BJ (cell line): ENCODE results near the gene ZC3HAV1. TPM values are rescaled to one million over a fixed set of nuclear protein-coding genes. Genes with fewer than 3 reads are reported as not detected.
A peak's percentile ranks its signal among the peaks of the same experiment; 100 is the strongest.

Experiments used
- CTCF ChIA-PET: fragments of 350-600 bp; formaldehyde crosslinking; extraction: SDS; loops from one replicate; lab custom pipeline; 2021; ENCODE audit warnings: antibody characterized with exemption, inconsistent platforms; lab: Yijun Ruan, JAX
- POLR2A ChIA-PET: fragments of 300-600 bp; sonication (Branson Sonifier 250); formaldehyde crosslinking; extraction: SDS; loops from one replicate; lab custom pipeline; 2021; ENCODE audit warnings: antibody characterized with exemption; lab: Charles Lee
- DNase-seq: peaks from one replicate; pipeline ENCODE4 v3.0.0-alpha.2; 2011; ENCODE audit warnings: low read depth
- H3K27me3 ChIP-seq: 2 replicates; pipeline ENCODE4 v1.6.0; 2011; ENCODE audit warnings: low read length; ENCODE audit not compliant: control insufficient read depth, insufficient read depth
- H3K36me3 ChIP-seq: 2 replicates; pipeline ENCODE4 v1.5.1; 2011; ENCODE audit warnings: low read length; ENCODE audit not compliant: control insufficient read depth, insufficient read depth
- H3K4me3 ChIP-seq: 2 replicates; pipeline ENCODE4 v1.5.1; 2011; ENCODE audit warnings: low read depth, mild to moderate bottlenecking, control low read depth, low read length
- polyA plus RNA-seq: library from polyadenylated mRNA; depleted of rRNA; stranded (reverse); fragments of >200 nt; gene quantifications from 2 replicates; pipeline ENCODE4 v1.2.3, GENCODE V29; 2011
- TF ChIP-seq, protein P1 (sequence below): IDR thresholded peaks from 2 replicates; pipeline ENCODE4 v1.5.1; 2011; ENCODE audit warnings: low read depth, mild to moderate bottlenecking, control low read depth, inconsistent platforms, low read length, moderate library complexity; ENCODE audit not compliant: insufficient read depth

Gene ZC3HAV1
- polyA plus RNA-seq, 1 experiment: 21.7 TPM

DNA sequence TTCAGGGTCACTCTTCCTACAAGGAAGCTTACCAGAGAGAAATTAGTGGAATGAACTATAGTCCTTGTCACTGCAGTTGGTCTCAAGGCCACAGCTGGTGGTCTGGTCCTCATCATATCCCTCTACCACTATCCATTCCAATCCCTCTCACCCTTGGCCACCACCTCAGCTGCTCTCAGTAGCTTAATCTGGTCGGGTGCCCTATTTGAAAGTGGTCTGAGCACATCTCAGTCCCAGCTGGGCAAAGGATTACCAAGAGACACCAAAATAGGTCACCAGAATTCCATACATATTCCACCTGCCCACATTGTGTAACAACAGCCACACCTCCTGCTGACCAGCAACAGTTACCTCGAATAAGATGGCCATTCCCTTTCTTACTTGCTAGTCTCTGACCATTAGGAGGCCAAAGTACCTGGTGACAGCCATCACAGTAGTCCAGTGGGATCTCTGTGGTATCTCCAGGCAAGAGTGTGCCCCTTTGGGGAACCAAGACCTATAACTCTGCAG lies 3.3 kb upstream of the ZC3HAV1 start:
- TF ChIP-seq, protein P1, sequence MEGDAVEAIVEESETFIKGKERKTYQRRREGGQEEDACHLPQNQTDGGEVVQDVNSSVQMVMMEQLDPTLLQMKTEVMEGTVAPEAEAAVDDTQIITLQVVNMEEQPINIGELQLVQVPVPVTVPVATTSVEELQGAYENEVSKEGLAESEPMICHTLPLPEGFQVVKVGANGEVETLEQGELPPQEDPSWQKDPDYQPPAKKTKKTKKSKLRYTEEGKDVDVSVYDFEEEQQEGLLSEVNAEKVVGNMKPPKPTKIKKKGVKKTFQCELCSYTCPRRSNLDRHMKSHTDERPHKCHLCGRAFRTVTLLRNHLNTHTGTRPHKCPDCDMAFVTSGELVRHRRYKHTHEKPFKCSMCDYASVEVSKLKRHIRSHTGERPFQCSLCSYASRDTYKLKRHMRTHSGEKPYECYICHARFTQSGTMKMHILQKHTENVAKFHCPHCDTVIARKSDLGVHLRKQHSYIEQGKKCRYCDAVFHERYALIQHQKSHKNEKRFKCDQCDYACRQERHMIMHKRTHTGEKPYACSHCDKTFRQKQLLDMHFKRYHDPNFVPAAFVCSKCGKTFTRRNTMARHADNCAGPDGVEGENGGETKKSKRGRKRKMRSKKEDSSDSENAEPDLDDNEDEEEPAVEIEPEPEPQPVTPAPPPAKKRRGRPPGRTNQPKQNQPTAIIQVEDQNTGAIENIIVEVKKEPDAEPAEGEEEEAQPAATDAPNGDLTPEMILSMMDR: no peak
- no peaks in the 10 kb centered on the region for H3K36me3 ChIP-seq
- no peak overlapping the region for H3K4me3 ChIP-seq
- H3K27me3 ChIP-seq: no peaks in the 10 kb centered on the region
- no peak for DNase-seq
- ChIA-PET CTCF (interaction anchor here (0.9 to 1.0 kb wide), 2 partner anchors 10 to 12 kb away, joined by 3 to 4 read pairs; no protein-coding TSS in a partner anchor), POLR2A (no interaction called here)

DNA sequence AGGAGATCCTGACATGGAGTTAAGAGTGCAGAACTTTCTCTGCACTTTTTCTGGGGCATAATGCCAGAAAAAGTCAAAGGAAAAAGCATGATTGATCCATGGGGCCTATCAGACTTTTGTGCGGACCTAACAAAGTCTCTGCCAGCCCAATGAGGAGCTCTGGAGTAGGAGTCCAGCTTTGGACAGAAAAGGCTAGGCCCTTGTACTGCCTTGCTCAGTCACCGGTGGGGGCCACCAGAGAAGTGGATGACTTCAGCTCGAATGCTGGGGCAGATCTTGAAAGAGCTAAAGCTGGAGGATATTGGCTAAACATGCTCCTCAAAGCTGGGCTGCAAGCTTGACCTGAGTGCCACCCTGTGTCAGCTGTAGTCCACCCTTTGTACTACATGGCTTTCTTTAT lies 2.8 kb upstream of the ZC3HAV1 start:
- no peaks in the 10 kb centered on the region for H3K27me3 ChIP-seq
- CTCF ChIA-PET: interaction anchor here (0.9 to 1.0 kb wide), 2 partner anchors 9 to 12 kb away, joined by 3 to 4 read pairs; no protein-coding TSS in a partner anchor
- POLR2A ChIA-PET: no interaction called here
- no peaks in the 10 kb centered on the region for H3K36me3 ChIP-seq
- TF ChIP-seq, protein P1: no peak
- DNase-seq: no peak
- H3K4me3 ChIP-seq: no peak overlapping the region

DNA sequence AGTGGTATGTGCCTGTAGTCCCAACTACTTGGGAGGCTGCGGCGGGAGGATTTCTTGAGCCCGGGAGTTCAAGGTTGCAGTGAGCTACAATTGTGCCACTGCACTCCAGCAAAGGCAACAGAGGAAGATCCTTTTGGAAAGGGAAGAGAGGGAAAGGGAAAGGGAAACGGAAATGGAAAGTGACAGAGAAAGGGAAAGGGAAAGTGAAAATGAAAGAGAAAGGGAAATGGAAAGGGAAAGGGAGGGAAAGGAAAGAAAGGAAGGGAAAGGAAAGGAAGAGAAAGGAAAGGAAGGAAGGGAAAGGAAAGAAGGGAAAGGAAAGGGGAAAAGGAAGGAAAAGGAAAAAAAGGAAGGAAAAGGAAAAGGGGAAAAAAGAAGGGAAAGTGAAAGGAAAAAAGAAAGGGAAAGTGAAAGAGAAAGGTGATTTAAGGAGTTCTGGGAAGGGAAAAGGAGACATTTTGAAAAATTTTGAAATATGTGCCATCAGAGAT lies 2.3 kb upstream of the ZC3HAV1 start:
- Histone ChIP-seq H3K27me3 (no peaks in the 10 kb centered on the region), H3K4me3 (no peak overlapping the region), H3K36me3 (no peaks in the 10 kb centered on the region)
- TF ChIP-seq, protein P1: no peak
- POLR2A ChIA-PET: no interaction called here
- CTCF ChIA-PET: interaction anchor here (0.9 to 1.0 kb wide), 2 partner anchors 9 to 13 kb away, joined by 3 to 4 read pairs; no protein-coding TSS in a partner anchor
- no peak for DNase-seq

DNA sequence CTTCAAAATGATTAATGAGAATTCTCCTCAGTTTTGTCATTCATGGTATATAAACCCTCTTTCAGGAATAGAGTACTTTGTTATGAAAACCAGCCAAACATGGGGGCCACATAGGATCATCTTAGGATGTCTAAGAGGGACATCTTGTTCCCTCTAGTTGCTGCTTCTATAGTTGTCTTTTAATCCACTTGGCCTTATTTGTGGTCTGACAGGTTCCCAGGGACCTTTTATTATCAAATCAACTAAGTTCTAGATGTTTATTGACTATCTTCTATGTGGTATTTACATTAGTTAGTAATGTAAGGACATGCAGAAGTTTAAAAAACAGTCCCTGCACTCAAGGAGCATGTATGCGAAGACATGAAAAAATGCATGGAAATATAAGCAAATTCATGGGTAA lies 1.6 kb upstream of the ZC3HAV1 start:
- ChIA-PET POLR2A (no interaction called here), CTCF (no interaction called here)
- H3K4me3 ChIP-seq: no peak overlapping the region
- TF ChIP-seq, protein P1: no peak
- no peaks in the 10 kb centered on the region for H3K27me3 ChIP-seq
- DNase-seq: no peak
- no peaks in the 10 kb centered on the region for H3K36me3 ChIP-seq

DNA sequence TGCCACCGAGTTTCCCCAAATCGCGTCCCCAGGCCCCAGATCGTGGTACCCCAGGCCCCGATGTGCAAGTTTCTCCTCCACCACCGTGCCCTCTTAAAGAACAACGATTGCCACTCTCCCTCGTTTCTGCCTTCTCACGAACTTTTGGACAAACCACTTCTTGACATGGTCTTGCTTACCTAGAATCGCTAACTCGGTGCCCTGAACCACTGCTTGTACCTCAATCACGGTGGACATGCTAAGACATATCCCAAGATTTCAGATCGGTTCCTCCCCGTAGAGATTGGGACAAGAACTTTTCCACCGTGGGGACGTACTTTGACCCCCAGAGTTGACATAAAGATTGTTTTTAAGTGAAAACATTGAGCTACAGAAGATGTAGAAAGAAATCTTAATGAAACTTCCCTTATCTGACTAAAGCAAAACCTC lies 477 bp upstream of the ZC3HAV1 start:
- no peaks in the 10 kb centered on the region for H3K27me3 ChIP-seq
- no peak for DNase-seq
- H3K36me3 ChIP-seq: no peaks in the 10 kb centered on the region
- CTCF ChIA-PET: interaction anchor here (0.5 kb wide), 1 partner anchor 24 kb away, joined by 4 read pairs; no protein-coding TSS in a partner anchor
- TF ChIP-seq, protein P1: no peak
- H3K4me3 ChIP-seq: peak overlapping the region; percentile 86
- POLR2A ChIA-PET: no interaction called here
